GM21576 (cell line): ENCODE results near the gene LRP2.
"Not testable (repeated sequence)": the region's sequence is repeated elsewhere in the genome, so short reads cannot be mapped to it uniquely, and the experiment has no call there.

ENCODE experiments used
- ATAC-seq: cut with Tn5 transposase; IDR thresholded peaks from one replicate; pipeline ENCODE4 v1.9.1; 2021; ENCODE audit warnings: mild to moderate bottlenecking, moderate library complexity; ENCODE audit not compliant: unreplicated experiment

The LRP2 gene

DNA sequence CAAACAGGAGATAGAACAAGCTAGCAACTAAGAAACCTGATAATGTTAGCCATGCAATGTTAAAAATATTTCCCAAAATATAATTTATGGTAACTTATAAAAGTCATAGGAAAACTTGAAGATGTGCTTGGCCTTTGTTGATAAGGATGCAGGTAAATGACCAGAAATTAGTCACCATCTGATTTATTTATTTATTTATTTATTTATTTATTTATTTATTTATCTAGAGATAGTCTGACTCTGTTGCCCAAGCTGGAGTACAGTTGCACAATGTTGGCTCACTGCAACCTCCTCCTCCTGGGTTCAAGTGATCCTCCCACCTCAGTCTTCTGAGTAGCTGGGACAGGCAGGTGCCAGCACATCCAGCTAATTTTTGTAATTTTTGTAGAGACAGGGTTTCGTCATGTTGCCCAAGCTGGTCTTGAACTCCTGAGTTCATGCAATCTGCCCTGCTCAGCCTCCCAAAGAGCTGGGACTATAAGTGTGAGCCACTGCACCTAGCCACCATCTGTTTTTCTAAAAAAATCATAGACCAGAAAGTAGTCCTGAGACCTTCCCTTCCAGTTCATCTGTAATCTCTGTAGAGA, 183.4 kb downstream of the LRP2 start:
- no peak for ATAC-seq

DNA sequence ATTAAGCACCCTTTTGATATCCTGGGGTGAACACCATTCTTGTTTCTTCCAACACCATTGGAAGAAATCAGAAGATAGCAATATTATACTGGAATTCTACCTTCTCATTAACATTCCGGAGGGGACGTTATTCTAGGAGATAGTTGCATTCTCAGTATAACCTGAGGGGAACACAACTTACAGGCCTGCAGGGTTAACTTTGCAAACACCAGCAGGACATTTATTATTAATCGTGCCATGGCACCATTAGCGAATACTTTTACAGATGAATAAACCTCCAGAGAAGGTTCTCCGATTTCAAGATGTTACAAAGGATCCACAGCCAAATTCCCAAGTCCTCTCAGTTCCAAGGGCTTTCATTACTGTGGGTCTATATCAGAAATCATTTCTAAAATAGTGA, 184.0 kb downstream of the LRP2 start:
- no peak for ATAC-seq

DNA sequence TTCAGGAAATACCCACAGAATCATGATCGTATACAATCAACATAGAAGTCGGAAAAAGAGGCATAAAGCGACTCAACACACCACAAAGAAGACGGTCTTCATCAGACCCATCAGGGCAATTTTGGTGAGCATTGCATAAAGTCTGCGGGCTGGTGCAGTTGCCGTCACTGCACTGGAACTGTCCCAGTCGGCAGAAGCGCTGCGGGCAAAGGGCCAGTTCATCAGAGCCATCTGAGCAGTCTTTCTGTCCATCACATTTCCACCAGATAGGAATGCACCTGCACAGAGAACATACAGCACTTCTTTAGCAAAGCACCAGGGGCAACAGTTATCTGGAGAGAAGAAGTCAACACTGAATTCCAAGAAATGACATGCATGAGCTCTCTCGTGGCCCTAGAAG, 187.2 kb downstream of the LRP2 start:
- ATAC-seq = no peak

DNA sequence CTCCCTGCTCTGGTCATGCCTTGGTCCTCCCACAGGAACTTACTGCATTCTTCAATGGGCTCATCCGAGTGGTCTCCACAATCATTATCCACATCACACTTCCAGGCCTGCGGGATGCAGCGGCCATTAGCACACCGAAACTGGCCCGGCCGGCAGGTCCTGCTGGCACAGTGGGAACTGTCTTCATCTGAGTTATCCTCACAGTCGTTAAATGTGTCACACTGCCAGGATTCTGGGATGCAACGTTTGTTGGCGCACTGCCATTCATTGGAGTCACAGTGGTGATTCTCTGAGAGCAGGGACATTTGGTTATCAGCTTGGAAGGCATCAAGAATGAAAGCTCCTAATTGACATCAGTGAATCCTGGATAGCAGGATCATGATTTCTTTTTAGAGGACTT, 188.5 kb downstream of the LRP2 start:
- ATAC-seq = no peak

DNA sequence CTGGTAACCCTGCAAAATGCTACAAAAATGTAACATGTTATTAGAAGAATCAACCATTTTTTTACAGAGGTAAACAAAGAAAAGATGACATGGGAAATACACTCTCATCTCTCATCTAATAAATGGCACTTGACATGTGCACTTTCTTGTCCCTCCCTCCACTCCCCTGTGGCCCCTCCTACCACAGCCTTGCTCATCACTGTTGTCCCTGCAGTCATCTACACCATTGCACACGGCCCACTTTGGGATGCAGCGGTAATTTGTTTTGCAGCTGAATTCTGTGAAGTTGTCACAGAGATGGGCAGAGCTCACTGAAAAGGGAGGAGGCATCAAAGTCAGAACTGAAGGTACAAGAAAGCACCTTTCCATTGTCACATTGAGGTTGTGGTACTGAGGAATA, 189.4 kb downstream of the LRP2 start:
- no peak for ATAC-seq

DNA sequence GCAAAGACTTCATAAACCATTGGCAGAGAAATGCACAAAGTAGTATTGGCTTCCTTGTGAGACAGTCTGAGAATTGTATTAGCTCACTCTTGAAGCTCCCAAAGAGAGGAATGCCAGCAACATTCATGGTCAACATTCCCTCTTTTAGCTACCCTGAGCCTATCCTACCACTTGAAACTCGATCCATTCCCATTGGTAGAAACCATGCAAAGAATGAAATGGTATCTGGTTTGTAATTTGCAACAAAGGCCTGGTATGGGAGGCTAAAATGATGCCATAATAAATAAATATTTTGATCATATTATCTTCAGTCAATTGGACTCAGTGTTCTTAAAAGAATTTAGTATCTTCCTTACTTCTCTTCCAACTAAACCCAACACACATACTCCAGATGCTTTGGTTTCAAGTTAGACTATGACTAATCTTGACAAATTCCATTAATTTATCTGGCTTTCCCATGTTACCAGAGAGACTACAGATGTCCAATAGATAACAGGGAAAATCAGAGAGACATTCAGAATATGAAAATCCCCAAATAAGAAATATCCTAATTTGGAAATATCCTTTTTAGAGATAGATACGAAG, 190.1 kb downstream of the LRP2 start:
- ATAC-seq = no peak

DNA sequence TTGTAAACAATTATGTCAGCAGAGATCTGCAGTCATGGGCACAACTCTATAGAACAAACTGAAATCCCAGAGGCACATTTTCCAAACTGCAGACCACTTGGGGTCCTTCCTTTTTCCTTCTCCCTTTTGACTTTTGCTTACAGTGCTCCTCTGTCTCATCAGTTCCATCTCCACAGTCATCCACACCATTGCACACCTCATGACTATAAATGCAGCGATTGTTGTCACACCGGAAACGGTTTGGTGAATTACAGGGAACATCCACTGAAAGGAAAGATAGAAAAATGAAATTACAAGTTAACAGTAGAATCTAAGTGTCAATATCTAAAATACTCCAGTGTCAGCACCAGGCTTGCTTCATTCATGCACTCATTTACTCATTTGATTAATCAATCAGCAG, 196.5 kb downstream of the LRP2 start:
- no peak for ATAC-seq

DNA sequence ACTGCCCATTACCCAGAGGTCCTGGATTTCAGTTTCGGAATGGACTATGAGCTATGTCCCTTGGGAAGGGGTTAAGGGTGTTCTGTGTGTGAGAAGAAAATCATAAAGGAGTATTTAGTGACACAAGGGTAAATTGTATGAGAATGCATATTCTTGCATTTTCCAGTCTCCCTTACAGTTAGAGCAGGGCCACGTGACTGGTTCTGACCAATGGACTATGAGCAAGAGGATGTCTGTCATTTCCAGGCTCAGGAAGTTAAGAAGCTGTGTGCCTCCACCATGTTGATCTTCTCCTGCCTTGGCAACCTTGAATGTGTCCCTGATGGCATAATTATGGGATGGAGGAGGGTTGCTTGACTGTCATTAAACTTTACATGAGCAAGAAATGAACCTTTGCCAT, 198.0 kb downstream of the LRP2 start:
- no peak for ATAC-seq

DNA sequence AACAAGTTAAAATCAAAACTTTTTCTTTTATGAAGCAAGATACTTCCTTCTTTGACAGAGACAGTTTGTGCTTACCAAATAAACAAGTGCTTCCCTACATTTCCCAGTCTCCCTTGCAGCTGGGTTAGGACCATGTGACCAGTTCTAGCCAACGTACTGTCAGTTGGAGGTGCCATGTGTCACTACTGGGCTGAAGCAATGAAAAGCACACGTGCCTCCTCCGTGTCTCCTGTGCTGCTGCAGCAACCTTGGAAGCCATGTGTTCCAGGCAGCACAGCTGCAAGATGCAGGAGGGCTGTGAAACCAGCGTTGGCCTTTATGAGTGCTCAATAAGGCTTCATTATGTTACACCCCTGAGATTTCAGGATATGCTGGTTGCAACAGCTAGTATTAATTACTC, 199.7 kb downstream of the LRP2 start:
- no peak for ATAC-seq

DNA sequence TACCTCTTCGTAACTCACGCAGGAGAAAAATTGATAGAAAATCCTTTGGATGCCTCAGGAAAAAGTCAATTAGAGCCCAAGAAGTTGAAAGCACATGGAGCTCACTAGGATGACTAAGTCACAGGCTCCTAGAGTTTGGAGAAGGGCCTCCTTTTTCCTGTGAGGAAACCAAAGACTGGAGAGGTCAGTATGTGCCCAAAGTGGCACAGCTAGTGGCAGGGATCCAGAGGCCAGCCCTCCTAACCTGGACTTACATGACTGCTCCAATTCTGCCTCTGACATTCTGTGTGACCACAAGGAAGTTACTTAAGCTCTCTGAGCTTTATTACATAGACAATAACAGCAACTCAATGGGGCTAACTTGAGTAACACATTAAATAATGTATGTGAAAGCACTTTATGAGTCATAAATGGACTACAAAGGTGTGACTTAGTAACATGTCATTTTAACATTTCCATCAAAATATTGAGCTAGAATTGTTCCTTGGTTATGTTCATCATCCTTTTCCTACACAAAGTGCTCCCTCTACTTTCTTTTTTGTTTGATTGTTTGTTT, 201.3 kb downstream of the LRP2 start:
- ATAC-seq = no peak

DNA sequence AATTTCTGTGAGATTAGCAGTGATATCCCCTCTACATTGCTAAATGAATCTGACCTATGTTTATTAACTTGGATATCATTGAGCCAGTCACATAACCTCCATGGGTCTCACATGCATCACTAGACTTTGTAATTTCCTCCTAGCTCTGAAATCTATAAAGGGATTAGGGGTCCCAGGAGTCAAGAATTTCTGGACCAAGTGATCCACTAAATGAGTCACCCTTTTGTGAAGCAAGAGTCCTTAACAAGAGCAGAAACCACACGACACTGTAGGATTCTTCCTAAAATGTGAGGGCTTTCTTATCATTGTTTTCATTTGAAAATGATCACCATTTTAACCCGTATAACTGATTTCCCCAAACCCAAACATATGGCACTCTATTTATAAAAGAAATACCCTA, 202.6 kb downstream of the LRP2 start:
- no peak for ATAC-seq

DNA sequence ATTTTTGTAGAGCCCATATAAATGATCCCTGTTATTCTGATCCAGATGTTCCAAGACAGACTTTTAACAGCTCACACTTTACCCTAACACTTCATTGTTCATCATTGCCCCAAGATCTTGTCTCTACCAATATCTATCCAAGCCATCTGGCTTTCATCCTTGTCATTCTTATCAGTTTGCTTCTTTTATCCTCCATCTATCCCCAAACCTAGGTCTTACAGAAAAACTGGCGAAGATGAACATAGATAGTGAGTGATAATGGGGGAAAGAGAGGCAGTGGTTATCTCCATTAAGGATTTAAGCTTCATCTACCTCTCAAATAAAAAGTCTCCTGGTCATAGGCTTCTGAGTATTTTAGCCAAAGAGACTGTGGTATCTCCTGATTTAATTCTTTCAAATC, 203.5 kb downstream of the LRP2 start:
- ATAC-seq = no peak

DNA sequence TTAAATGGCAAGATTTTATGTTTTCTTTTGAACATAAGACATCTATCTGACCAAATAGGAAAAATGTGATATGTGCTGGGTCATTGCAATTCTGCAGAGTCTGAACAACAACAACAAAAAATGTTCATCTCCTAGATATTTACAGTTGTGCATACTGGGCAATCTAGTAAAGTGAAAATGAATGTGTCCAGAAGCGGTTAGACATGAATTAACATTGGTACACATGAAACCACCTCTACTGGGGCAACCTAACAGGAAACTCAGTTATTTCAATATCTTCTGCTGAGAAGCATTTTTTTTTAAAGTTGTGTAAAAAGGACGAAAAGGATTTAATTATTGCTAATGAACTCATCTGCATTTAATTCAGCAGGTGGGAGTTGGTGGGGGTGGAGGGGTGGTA, 216.1 kb downstream of the LRP2 start:
- no peak for ATAC-seq

DNA sequence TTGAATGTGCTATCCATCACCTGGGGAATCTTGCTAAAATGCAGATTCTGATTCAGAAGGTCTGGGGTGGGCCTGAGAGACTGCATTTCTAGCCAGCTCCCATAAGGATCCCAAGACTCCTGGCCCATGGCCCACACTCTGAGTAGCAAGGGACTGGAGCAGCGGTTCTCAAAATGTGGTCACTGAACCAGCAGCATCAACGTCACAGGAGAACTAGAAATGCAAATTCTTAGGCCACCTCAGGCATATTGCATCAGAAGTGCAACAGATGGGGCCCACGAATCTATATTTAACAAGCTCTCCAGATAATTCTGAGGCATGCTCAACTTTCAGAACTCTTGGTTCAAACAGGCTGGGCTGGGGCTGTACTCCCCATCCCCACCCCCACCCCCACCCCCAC, 218.3 kb downstream of the LRP2 start:
- ATAC-seq = no peak

DNA sequence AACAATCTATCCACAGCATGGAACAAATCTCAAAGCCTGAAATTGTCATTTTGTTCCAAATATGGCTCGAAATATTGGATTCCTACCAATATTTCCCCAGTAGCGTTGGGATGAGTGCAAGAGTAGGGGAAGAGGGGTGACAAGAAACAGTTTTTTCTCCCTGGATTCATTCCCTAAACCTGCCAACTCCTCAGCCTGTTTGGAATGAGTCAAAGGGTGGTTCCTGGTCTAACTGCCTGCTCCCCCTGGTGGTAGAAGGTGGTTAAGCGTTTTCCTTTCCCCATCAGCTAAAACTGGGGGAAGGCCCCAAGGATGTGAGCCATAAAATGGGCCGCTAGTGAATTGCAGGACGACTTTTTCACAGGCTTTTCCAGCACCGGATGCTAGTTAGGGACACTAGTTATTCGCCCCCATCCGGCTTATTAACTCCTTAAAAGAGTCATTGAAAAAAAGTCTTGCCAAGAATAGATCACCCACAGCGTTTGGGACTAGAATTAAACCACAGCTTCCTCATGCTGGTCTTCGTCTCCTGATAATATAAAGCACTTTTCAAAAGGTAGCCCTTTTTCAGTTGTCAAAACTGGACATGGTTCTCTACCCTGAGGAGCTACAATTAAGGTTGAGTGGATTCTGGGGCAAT, 220.5 kb downstream of the LRP2 start:
- no peak for ATAC-seq

DNA sequence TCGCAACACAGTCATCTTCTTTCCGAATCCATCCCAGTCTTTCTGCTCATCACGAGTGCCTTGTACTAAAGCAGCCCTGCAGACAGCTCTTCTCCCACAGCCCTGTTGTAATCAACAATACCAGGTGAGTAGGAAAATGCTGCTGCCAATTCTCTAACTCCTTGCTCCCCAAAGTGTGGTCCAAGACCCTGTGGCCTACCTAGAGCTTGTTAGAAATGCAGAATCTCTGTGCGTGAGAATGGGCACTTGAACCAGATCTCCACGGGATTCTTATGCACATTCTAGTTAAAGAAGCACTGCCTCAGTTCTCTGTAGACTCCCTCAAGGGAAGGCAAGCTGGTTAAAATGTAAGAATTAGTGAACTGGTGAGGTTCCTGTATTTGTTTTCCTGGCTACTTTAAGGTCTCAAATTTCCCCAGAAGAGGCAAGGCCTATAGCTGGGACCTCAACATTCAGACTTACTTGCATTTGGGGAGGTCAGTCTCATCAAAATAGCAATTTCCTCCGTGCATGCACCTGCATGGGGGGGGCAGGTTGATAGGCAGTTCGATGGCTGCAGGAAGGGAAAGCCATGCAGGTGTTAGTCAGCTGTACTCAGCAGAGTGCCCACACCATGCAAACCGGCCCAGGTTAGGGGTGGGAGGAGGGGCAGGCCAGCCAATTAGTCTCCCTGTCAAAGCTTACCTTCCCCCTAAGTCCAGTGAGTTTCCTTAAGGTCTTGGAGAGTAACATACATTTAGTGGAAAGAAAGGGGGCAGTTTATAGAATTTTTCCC, 222.2 kb downstream of the LRP2 start:
- ATAC-seq = no peak

DNA sequence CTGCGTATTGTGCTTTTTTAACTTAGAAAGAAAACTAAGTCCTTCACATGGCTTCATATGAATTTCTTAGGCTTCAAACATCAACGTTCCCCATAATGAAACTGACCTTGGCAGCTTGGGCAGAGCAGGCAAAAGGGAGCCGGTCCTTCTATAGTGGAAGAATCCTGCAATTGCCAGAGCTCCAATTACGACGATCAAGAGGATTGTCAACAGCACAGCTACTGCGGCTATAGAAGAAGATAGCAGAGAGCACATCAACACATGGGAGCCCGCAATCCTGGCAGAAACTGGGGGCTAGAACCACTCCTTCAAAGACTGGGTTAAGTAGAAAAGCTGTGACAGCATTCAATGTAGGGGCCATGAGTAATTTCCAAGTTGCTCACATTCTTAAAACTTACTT, 223.2 kb downstream of the LRP2 start:
- no peak for ATAC-seq

DNA sequence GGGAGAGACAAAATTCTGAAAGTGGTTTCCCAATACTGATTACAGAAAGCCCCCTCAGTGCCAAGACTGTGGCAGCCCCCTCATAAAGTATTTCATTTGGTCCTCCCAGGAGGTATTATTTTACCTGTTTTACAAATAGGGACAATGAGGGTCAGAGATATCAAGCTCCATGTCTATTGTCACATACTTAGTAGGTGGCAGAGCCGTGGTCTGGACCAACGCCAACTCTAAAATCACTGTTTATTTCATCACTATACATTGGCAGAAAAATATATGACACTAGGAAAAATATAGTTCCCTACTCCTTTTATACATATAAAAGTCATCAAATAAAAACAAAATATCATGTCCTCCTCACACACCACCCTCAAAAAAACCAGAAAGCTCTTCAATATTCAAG, 224.4 kb downstream of the LRP2 start:
- ATAC-seq = no peak

DNA sequence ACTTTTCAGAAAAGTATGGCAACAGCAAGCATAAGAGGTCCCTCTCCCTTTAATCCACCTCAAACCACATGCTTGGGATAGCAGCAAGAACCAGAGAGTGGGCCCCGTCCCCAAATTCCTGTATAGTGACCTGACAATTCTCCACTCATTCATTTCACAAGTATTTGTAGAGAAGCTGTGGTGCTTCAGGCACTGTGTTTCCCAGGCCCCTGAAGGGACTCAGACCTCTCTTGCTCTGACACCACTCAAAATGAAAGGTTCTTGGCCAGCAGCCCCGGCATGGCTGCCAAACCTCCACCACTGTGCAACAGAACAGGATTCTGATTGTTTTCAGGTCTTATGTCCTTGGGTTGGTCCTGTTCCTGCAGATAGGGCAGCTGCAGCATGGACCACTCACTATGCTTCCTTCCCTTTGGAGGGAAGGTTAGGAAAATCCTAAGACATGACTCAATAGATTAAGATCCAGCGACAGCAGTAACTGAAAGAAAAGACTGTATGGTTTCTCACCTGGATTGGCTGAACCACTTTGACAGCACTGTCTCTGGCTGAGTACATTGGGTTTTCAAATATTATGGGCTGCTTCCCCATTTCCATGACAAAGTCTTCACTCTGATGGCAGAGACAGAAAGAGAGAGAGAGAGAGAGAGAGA, 225.3 kb downstream of the LRP2 start:
- no peak for ATAC-seq

DNA sequence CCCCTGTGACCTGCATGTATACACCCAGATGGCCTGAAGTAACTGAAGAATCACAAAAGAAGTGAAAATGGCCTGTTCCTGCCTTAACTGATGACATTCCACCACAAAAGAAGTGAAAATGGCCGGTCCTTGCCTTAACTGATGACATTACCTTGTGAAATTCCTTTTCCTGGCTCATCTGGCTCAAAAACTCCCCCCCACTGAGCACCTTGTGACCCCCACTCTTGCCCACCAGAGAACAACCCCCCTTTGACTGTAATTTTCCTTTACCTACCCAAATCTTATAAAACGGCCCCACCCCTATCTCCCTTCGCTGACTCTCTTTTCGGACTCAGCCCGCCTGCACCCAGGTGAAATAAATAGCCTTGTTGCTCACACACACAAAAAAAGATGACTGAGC, 225.9 kb downstream of the LRP2 start:
- not testable (repeated sequence) for ATAC-seq

DNA sequence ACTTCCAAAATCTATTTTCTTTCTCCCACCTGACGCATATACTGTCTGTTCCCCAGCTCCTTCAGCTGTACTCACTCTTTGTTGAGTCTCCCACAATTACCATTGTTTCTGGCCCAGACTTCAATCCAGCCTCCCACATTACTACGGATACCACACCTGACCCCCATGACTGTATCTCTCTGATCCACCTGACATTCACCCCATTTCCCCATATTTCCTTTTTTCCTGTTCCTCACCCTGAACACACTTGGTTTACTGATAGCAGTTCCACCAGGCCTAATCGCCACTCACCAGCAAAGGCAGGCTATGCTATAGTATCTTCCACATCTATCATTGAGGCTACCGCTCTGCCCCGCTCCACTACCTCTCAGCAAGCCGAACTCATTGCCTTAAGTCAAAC, 228.1 kb downstream of the LRP2 start:
- not testable (repeated sequence) for ATAC-seq
